Stimulated activated CD8-positive, alpha-beta memory T cell treated with anti-CD3 and anti-CD28 coated beads, Interleukin-4, amount 100 ng/mL, for 48 hours (primary cell): ENCODE results near the gene CHAC1.
"Not testable (repeated sequence)": the region's sequence is repeated elsewhere in the genome, so short reads cannot be mapped to it uniquely, and the experiment has no call there.

Experiments used
- DNase-seq: peaks from one replicate; pipeline ENCODE4 v3.0.0-alpha.2; 2020

The CHAC1 gene

DNA sequence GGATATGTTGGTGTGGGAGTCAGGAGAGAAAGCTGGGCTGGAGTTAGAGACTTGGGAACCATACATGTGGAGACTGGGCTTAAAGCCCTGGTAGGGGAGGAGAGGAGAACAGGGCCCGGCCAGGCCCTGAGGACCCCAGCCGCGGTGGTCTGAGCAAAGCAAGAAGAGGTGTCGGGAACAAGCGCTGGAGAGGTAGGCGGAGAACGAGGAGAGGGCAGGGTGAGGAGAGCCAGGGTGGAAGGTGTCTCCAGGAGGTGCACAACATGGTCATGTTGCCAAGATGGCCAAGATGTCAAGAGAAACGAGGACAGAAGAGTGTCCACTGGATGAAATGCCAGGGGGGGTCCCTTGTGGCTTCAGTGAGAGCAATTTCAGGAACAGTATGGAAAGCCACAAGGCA is 5.5 kb downstream of the CHAC1 start:
- no peak for DNase-seq

DNA sequence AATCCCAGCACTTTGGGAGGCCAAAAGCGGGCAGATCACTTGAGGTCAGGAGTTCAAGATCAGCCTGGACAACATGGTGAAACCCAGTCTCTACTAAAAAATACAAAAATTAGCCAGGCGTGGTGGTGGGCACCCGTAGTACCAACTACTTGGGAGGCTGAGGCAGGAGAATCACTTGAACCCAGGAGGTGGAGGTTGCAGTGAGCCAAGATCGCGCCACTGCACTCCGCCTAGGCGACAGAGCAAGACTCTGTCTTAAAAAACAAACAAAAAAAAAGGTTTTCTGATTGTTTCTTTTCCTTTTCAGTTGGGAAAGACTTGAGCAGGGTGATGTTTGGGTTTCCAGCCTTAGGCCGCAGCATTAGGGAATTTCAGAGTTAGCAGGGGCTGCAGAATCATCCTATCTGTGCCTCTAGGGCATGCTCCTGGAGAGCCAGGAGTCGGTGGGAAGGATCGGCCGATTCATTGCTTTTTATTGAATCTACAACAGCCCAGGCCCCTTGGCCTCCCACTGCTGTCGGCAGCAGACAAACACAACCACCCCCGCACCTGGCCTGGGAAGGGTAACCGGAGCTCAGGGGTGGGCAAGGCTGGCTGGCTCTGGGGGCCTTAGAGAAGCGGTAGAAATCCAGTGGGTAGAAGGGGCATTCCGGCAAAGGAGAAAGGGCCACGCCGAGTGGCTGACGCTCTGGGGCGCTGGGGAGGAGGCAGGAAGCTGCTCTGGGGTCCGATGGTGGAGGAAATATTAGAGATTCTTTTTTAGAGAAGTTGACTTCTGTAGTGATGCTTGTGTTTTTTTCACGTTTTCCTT is 6.3 kb downstream of the CHAC1 start:
- no peak for DNase-seq

DNA sequence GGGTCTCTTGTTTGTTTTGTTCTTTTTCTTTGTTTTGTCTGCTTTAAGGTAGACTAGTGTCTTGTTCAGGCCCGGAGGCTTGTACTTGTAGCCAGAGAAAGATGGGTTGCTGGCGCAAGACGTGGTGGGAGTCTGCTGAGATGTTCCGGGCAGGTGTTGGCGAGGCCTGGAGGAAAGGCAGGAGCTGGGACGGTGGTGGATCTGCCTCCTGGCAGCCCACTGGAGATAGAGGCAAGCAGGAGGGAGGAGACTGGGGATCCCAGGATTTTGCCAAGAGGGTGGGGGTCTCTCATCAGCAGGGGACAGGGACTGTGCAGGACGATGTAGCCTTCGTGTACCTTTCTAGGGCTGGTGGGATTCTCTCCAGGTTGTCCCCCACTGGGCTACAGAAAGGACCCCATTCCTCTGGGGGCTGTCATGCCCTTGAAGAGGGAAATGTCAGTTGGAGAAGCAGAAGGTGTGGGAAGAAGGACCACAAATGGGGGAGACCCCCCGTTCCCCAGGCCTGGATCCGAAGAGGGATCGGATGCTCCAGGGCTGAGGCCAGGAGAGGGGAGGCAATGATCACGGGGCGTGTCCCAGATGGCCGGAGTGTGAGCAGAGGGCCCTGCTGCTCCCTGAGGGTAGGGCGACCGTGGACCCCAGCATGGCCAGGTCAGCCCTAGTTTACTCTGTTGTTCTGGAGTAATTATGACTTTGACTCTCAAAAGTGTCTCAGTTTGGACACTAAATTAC is 7.0 kb downstream of the CHAC1 start:
- no peak for DNase-seq

GRCh38 chr15:40960925-40961324 is 7.7 kb downstream of the CHAC1 start:
- no peak for DNase-seq

DNA sequence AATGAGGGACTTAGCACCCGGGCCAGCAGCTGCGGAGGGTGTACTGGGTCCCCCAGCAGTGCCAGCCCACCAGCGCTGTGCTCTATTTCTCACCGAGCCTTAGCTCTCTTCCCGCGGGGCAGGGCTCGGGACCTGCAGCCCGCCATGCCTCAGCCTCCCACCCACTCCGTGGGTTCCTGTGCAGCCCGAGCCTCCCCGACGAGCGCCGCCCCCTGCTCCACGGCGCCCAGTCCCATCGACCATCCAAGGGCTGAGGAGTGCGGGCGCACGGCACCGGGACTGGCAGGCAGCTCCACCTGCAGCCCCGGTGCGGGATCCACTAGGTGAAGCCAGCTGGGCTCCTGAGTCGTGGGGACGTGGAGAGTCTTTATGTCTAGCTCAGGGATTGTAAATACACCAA is 8.5 kb downstream of the CHAC1 start:
- DNase-seq: not testable (repeated sequence)

- not testable (repeated sequence) for DNase-seq
These were observed 9.0 kb downstream of the CHAC1 start for GRCh38 chr15:40962317-40962716.

GRCh38 chr15:40963201-40963600 is 9.9 kb downstream of the CHAC1 start:
- no peak for DNase-seq

GRCh38 chr15:40964006-40964405 is 10.7 kb downstream of the CHAC1 start:
- DNase-seq: no peak

- DNase-seq: no peak
These were observed 11.4 kb downstream of the CHAC1 start for GRCh38 chr15:40964634-40965033.

- no peak for DNase-seq
These were observed 15.2 kb downstream of the CHAC1 start for GRCh38 chr15:40968290-40969085.

GRCh38 chr15:40969363-40969762 is 16.1 kb downstream of the CHAC1 start:
- DNase-seq: no peak

DNA sequence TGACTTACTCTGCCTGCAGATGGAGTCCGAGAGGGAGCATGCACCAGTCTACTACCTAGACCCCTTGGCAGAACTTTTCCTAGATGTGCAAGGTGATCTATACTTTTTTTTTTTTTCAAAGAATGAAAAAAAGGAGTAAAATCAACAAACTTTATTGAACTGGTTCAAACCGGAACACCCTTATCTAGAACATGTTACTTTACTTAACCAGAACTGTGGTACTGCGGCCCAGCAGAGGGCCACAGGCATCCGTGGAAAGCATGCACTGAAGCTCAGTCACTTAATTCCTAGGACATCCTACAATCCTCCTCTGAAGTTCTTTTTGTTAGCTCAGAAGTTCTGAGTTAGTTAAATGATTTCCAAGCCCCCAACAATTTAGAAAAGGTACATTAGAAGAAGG is 21.6 kb downstream of the CHAC1 start:
- no peak for DNase-seq

DNA sequence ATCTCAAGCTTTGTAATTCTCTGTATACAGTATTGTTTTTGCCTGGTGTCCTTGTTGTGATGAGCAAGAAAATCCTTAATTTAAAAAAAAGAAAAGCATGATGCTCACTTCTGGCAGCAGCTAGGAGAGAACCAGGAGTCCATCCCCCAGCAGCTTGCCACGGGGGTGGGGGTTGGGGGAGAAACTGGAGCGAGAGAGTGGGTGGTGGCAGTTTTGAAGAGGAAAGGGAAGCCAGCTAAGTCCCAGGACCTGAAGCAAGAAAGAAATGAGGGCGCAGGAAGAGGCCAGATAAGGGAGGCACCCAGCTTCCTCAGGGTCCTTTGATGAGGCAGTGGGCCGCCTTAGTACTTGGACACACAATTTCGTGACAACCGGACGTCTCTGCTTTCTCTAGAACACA is 23.5 kb downstream of the CHAC1 start:
- DNase-seq: no peak

DNA sequence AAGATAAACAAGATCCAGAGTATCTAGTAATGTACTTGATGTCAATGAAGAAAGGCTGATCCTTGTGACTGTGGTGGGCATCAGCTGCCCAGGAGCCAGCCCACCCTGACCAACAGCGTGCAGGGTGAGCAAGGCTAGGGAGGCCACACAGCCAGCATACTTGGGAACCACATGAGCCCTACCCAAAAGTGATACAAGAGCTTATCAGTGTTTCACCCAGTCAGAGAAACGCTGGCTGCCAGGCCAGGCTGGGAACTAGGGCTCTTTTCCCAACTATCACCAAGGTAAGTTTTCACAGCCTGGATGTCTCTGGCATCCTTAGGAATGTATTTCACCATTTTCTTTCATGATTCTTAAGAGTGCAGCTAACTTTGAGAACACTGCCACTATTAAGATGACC is 24.9 kb downstream of the CHAC1 start:
- DNase-seq: no peak

DNA sequence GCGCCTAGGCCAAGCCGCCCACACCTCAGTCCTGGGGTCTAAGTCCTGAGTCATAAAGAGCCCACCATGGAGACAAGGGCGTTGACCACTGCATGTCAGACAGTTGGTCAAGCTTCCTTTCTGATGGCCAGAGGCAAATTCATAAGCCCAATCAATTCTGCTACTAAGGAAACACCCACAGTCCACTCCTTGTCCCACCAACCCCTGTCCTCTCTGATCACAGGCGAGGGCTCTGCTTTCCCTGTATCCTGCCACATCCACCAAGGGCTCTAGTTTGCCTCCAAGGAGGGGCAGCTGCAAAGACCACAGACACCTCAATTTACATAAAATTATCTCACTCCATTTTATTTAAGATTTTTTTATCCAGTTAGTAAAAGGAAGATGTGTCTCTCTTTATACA is 25.3 kb downstream of the CHAC1 start:
- no peak for DNase-seq

GRCh38 chr15:40981186-40981585 is 27.9 kb downstream of the CHAC1 start:
- no peak for DNase-seq

- DNase-seq: no peak
These were observed 29.6 kb downstream of the CHAC1 start for GRCh38 chr15:40982855-40983254.

GRCh38 chr15:40984406-40984805 is 31.1 kb downstream of the CHAC1 start:
- no peak for DNase-seq

GRCh38 chr15:40984964-40985363 is 31.7 kb downstream of the CHAC1 start:
- no peak for DNase-seq

DNA sequence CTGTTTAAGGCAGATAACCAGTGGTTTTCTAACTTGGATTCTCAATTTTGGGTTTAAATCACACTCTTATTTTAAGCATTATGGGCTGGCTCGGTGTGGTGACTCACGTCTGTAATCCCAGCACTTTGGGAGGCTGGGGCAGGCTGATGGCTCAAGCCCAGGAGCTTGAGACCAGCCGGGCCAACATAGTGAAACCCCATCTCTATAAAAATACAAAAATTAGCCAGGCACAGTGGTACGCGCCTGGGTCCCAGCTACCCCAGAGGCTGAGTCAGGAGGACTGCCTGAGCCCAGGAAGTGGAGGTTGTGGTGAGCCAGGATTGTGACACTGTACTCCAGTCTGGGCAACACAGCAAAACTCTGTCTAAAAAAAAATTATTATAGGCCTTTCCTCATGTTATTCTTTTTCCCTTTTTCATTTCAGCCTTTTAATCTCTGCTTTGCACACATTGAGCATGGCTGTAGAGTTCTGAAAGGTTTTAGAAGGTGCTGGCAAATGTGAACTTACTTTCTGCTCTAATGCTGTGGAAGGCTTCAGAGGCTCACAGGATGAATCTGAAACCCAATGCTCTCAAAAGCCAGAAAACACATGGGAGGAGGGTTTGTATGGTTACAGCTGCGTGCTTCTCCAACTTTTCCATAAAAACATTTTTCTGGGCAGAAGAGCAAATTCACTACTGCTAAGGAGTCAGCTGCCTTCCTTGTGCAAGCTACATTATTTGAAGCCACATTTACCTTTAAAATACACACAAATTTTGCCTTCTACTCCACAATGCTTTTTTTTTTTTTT is 32.5 kb downstream of the CHAC1 start:
- no peak for DNase-seq

DNA sequence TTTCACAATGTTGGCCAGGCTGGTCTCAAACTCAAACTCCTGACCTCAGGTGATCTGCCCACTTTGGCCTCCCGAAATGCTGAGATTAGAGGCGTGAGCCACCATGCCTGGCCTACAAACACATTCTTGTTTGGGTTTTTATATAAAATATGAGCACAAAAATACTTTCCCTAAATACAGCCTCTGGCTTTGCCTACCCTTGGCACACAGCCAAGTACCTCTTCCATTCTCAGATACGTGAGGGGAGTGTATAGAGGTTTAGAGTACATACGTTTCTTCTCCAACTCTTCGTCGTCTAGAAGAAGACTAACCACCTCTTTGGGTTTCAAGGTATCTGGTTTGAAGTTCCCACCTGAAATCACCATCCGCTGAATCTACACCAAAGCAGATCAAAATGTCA is 33.5 kb downstream of the CHAC1 start:
- DNase-seq: no peak

- DNase-seq: no peak
These were observed 34.9 kb downstream of the CHAC1 start for GRCh38 chr15:40988156-40988555.

DNA sequence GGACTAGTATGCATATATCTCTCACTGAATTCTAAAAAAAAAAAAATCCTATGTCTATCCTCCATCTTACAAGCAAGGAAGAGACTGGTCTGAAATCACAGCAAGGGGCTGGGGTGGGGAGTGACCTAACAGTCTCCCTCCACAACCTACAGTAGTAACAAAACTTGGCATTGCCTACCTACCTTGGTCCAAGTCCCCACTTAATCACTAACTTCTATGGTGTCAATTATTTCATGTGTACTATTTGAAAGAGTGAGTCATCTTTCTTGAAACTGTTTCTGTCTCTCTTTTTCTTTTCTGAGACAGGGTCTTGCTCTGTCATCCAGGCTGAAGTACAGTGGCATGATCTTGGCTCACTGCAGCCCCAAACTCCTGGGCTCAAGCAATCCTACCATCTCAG is 36.8 kb downstream of the CHAC1 start:
- no peak for DNase-seq
